ENCODE results near the gene ASAP3.

ASAP3 gene

DNA sequence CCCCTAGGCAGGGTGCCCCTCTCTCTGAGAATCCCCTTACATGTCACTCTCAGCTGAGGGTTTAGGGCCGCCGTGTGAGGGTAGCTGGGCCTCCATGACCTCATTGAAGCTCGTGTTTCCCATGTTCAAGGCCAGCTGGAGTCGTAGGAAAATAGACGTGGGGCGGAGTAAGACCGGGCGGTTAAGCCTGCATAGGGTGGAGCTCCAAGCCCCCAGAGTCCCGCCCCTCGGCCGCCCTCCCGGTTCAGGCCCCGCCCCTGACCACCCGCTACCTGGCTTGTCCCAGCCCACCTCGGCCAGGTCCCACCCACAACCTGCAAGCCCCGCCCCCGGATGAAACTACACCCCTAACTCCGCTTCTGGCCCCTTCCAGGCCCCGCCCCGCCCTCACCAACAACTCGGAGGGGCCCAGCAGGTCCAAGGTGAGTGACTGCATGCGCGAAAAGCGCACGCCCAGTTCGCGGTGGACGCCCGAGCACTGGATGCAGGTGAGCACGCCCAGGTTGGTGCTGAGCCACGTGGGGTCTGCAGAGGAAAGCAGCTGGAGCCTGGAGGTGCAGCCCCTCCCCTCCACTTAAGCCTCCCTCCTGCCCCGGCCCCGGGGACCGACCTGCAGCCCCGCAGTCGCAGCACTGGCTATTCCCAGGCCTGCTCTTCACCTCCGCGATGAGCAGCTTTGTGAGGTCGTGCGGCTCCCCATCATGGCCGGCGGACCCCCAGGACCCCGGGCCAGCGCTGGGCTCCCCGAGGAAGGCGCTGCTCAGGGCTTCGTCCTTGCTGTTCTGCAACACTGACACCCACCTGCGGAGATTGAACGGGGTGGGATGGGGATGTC is 47.2 kb downstream of the ASAP3 start:
- Mint-ChIP-seq H3K9me3 (no peaks in the 10 kb centered on the region), H3K4me3 (no peak overlapping the region), H3K36me3 (ENCODE audit: low read depth) (no peaks in the 10 kb centered on the region), H3K27ac (no peak overlapping the region), H3K27me3 (no peaks in the 10 kb centered on the region), H3K4me1 (no peaks in the 10 kb centered on the region)
- ATAC-seq (no peak), DNase-seq (peak; percentile 40)

DNA sequence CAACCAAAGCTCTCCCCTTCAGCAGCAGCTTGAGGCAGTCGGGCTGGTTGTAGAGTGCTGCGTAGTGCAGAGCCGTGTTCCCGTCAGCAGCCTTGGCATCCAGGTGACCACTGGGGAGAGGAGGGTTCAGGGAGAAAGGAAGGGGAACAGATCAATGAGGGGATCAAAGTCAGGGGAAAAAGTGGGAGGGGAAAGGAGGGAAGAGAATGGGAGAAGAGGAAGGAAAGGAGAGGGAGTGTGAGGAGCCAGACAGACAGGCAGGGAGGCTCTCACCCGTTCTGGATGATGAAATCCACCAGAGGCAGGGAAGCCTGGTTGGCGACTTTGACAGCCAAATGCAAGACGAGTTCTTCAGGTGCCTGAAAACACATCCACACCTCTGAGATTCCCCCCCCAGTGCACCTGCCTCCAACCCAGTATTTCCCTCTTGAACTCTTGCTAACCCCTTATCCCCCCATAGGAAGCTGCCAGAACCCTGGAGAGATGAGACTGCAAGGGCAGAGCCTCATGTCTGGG is 49.7 kb downstream of the ASAP3 start:
- no peaks in the 10 kb centered on the region for H3K27me3 Mint-ChIP-seq
- no peak for DNase-seq
- H3K36me3 Mint-ChIP-seq (ENCODE audit: low read depth): no peaks in the 10 kb centered on the region
- H3K9me3 Mint-ChIP-seq: no peaks in the 10 kb centered on the region
- H3K27ac Mint-ChIP-seq: no peak overlapping the region
- H3K4me1 Mint-ChIP-seq: no peaks in the 10 kb centered on the region
- H3K4me3 Mint-ChIP-seq: no peak overlapping the region
- ATAC-seq: no peak

DNA sequence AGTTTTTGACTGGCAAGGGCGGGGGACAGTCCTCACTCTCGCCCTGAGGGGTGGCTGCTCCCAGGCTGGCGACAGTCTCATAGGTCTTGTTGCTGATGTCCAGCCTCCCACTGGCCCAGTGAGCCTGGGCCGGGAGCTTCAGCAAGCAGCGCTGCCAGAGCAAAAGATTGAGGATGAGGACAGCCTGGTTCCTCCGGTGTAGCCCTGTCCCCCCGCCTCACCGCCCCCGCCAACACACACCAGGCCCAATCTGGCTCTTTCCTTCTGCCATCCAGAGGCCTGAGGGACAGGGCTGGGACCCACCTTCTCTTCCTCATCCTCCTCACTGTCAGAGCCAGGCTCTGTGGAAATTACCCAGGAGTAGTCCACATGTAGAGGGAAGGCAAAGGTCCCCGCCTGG is 50.9 kb downstream of the ASAP3 start:
- no peak for DNase-seq
- Mint-ChIP-seq H3K27ac (no peak overlapping the region), H3K4me3 (no peak overlapping the region), H3K36me3 (ENCODE audit: low read depth) (no peaks in the 10 kb centered on the region), H3K4me1 (no peaks in the 10 kb centered on the region), H3K27me3 (no peaks in the 10 kb centered on the region), H3K9me3 (no peaks in the 10 kb centered on the region)
- no peak for ATAC-seq

DNA sequence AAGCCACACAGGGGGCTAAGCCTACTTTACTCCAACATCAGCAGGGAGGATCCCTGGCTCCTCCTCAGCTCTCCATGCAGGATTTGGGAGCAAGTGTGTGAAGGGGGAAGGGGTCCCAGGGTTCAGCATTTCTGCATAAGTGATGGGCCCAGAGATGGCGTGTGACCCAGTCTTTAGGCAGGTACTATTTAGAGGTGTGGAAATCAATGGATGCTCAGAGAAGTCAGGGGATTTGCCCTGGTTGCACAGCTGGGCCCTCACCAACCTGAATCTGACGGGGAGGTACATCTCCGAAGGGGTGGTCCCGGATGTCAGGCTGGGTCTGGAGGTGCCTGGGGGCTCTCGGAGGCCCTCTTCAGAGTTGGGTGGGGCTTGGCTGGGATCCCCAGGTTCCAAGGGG is 52.5 kb downstream of the ASAP3 start:
- Mint-ChIP-seq H3K36me3 (ENCODE audit: low read depth) (no peaks in the 10 kb centered on the region), H3K9me3 (no peaks in the 10 kb centered on the region), H3K27me3 (peaks cover 3% of the 10 kb centered on the region), H3K27ac (no peak overlapping the region), H3K4me3 (no peak overlapping the region), H3K4me1 (no peaks in the 10 kb centered on the region)
- ATAC-seq (no peak), DNase-seq (no peak)

DNA sequence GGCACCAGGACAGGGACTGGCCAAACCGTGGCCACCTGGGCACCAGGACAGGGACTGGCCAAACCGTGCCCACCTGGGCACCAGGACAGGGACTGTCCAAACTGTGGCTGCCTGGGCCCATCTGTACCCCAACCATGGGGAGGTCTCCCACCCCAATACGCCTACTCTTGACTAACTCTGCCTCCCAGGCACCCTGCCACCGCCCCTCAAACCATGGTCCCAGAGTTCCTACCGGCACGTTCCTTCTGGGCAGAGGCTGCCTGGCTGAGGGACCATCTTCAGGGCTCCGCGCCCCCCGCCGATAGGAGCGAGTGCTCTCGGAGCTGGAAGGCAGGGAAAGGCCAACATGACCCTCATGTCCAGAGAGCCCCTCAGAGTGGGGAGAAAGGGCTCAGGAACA is 53.2 kb downstream of the ASAP3 start:
- ATAC-seq: no peak

DNA sequence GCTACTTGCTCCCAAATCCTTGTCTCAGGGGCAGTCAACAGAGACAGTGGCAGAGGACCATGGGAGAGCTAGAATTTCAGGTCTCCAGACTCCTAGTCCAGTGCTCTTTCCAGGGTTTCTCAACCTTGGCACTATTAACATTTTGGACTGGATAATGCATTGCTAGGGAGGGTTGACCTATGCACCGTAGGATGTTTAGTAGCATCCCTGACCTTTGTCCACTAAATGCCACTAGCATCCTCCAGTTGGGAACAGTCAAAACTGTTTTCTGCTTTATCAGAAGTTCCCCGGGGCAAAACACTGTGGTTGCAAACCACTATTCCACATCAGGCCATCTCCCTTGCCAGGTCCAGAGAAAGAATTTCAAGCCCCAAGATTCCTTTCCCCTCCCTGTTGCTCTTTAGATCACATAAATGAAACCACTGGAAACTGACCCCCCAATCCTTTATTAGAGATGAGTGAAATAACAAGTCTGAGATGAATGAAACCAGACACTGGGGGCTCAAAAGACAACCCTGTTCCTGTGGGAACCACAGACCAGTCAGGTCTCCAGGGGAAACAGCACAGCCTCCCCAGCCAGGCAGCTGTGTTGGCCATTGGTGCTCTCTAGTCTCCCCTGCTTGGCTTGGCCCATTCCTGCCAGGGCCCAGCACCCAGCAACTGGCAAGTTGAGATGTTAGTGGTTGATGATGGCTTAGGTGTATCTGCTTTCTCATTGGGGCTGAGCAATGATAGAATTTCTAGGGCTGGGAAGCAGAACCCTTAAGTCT is 55.7 kb downstream of the ASAP3 start:
- Mint-ChIP-seq H3K27ac (no peak overlapping the region), H3K27me3 (peaks cover 20% of the 10 kb centered on the region), H3K4me1 (peaks cover 11% of the 10 kb centered on the region), H3K9me3 (no peaks in the 10 kb centered on the region), H3K4me3 (no peak overlapping the region), H3K36me3 (ENCODE audit: low read depth) (no peaks in the 10 kb centered on the region)
- DNase-seq (no peak), ATAC-seq (no peak)

More for the DNA sequence above, 53.2 kb downstream of the ASAP3 start:
- Mint-ChIP-seq H3K9me3 (no peaks in the 10 kb centered on the region), H3K4me1 (no peaks in the 10 kb centered on the region), H3K36me3 (ENCODE audit: low read depth) (no peaks in the 10 kb centered on the region), H3K27me3 (peaks cover 8% of the 10 kb centered on the region), H3K27ac (no peak overlapping the region), H3K4me3 (no peak overlapping the region)
- DNase-seq: no peak

DNA sequence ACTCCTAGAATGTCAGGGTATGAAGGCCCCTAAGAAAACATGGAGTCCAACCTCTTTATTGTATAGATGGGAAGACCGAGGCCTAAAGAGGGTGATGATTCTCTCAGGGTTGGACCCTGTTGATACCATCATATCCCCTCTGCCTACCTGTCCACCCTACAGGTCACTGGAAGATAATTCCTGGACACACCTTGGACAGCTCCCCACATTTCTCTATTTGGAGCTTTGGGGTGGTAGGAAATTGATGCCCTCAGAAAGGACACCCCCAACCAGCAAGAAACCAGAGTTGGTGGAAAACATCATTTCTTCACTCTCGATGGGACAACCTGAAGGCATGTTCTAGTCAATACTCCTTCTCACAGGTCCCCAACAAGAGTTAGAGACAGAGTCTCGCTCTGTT is 56.4 kb downstream of the ASAP3 start:
- no peak for DNase-seq
- no peak for ATAC-seq
- Mint-ChIP-seq H3K27ac (no peak overlapping the region), H3K36me3 (ENCODE audit: low read depth) (no peaks in the 10 kb centered on the region), H3K27me3 (peaks cover 23% of the 10 kb centered on the region), H3K4me1 (peaks cover 19% of the 10 kb centered on the region), H3K4me3 (no peak overlapping the region), H3K9me3 (no peaks in the 10 kb centered on the region)

DNA sequence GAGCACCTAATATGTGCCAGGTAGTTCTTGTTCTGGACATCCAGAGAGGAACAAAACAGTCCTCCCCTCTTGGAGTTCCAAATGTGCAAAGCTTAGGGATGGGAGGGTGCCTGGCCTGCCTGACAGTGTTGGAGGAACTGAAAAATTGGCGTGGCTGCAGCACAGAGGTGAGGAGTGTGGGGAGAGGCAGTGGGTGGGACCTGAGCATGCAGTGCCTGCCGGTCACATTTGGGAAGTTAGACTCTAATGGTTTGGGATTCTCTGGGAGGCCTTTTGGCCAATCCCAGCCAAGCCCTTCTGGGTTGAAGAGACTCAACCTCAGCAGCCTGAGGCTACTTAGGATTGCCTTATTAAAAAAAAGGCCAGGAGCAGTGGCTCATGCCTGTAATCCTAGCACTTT is 57.2 kb downstream of the ASAP3 start:
- peaks cover 23% of the 10 kb centered on the region for H3K4me1 Mint-ChIP-seq
- DNase-seq (no peak), ATAC-seq (no peak)
- no peaks in the 10 kb centered on the region for H3K9me3 Mint-ChIP-seq
- H3K27me3 Mint-ChIP-seq: peaks cover 23% of the 10 kb centered on the region
- H3K27ac Mint-ChIP-seq: no peak overlapping the region
- no peak overlapping the region for H3K4me3 Mint-ChIP-seq
- no peaks in the 10 kb centered on the region for H3K36me3 Mint-ChIP-seq (ENCODE audit: low read depth)

DNA sequence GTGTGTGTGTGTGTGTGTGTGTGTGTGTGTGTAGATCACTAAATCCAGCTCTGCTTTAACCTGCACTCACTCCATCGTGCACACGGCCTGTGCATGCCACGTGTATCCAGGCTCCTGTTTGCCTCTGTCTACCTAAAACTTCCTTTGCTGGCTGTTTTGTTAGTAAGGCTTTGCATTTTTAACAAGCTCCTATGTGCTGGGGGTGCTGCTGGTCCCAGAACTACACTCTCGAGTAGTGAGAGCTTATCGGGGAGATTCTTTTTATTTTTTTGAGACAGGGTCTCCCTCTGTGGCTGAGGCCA is 58.8 kb downstream of the ASAP3 start:
- peak overlapping the region; percentile 60 for H3K27ac Mint-ChIP-seq
- H3K27me3 Mint-ChIP-seq: peaks cover 23% of the 10 kb centered on the region
- DNase-seq: no peak

DNA sequence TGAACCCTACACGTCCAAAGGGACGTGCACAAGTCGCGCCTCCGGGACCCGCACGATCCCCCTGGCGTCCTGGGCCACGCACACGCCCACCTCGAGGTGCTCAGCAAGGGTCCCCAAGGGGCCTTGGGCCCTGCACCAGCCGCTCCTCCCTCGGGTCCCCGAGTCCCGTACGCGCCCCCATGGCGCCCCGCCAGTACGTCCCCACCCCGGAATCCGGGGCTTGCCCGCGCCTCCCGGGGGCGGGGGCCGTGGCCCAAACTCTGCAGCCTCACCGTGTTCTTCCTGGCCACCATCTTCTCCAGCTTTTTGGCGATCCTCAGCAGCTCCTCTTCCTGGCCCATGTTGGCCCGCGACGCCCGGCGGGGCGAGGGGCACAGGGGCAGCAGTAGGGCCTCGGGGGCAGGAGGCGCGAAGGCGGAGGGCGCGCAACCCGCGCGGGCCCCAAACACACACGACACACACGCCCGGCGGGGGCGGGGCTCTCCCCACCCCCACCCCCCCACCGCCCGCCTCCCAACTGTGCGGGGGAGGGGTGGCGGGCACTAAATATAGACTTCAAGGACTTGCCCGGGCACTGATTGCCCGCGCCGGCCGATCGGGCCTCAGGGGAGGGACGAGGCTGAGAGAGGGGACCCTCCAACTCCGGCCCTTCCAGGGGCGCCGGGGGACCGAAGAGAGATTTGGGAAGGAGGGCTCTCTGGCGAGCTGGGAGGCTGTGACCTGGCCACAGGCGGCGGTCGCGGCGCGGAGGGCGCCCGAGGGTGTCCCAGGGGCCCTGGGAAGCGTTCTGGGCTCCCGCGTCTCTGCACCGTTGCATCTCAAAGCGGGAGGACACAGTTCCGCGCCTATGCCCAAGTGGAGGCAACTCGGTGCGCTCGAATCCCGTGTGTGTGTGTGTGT is 59.4 kb downstream of the ASAP3 start, which contains the start of gene TCEA3:
TSS of gene TCEA3 (minus strand) at position 456 of the 900 bp plus-strand sequence. CDS start at position 341, 115 bp downstream.
- no peak for ATAC-seq
- Mint-ChIP-seq H3K27me3 (peaks cover 23% of the 10 kb centered on the region), H3K27ac (peak within 1 kb of the TSS; percentile 60), H3K36me3 (ENCODE audit: low read depth) (no peaks in the 10 kb centered on the region), H3K4me1 (peaks cover 23% of the 10 kb centered on the region), H3K9me3 (no peaks in the 10 kb centered on the region), H3K4me3 (peak within 1 kb of the TSS; percentile 75)
- peak; percentile 23 for DNase-seq

More for the DNA sequence above, 58.8 kb downstream of the ASAP3 start:
- no peak for ATAC-seq
- Mint-ChIP-seq H3K4me3 (peak overlapping the region; percentile 20), H3K4me1 (peaks cover 23% of the 10 kb centered on the region), H3K36me3 (ENCODE audit: low read depth) (no peaks in the 10 kb centered on the region), H3K9me3 (no peaks in the 10 kb centered on the region)

DNA sequence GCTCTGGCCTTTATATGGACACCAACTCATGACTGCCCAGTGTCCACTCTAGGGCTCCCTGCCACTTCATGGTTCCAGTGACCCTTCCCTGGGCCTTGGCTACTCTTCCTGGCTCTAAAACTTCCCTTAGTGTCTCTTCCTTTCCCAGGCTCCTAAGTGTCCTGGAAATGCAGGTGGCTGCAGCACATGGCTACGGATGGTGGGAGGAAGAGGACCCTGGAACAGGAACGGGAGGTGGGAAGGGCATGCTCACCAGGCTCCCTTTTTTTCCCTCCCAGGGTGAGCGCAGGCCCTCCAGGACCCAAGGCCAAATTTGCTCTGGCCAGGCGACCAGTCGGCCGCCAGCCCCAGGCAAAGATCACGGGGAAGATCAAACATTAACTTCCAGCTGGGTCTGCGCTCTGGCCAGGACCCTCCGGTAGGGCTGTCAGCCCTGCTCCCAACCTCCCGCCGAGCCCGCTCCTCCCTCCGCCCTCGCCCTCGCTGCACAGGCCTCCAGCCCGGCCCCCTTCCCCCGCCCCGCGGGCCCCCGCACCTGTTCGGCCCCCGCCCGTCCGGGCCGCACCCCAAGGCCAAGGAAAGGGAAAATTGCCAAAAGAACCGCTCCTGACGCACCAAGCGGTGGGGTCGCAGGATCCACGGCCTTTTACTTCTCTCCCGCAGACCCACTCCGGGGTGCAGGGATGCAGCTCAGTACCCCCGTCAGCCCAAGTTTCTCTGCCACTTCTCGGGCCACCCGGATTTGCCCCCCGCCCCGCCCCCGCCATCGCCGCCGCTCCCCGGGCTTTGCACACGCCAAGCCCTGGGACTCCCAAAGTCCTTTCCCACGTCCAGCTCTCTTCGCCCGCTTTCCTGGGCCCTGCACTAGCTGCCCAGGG is 60.3 kb downstream of the ASAP3 start:
- DNase-seq (peak; percentile 6), ATAC-seq (no peak)
- peak overlapping the region; percentile 75 for H3K4me3 Mint-ChIP-seq
- H3K9me3 Mint-ChIP-seq: no peaks in the 10 kb centered on the region
- peaks cover 23% of the 10 kb centered on the region for H3K4me1 Mint-ChIP-seq
- no peak overlapping the region for H3K27ac Mint-ChIP-seq
- H3K27me3 Mint-ChIP-seq: peaks cover 23% of the 10 kb centered on the region
- no peaks in the 10 kb centered on the region for H3K36me3 Mint-ChIP-seq (ENCODE audit: low read depth)

DNA sequence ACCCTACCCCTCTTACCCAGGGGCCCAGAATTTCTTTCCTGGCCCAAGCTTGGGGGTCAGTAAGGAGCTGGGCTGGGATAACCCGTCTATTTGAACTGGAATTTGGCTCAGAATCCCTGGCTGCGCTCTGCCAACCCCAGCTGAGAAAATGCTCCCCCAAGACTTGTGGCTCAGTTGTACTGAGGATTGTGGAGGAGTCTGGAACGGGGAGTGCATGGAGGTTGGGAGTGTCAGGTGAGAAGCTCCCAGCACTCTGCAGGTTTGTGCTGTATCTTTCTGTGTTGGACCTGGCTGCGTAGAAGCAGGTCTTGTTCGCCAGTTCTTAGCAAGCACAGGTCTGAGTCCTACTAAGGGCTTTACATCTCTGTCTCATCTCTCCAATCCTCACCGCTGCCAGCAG is 61.0 kb downstream of the ASAP3 start:
- Mint-ChIP-seq H3K36me3 (ENCODE audit: low read depth) (no peaks in the 10 kb centered on the region), H3K27ac (no peak overlapping the region), H3K27me3 (peaks cover 23% of the 10 kb centered on the region), H3K4me3 (peak overlapping the region; percentile 75), H3K4me1 (peaks cover 23% of the 10 kb centered on the region), H3K9me3 (no peaks in the 10 kb centered on the region)
- ATAC-seq (no peak), DNase-seq (no peak)

DNA sequence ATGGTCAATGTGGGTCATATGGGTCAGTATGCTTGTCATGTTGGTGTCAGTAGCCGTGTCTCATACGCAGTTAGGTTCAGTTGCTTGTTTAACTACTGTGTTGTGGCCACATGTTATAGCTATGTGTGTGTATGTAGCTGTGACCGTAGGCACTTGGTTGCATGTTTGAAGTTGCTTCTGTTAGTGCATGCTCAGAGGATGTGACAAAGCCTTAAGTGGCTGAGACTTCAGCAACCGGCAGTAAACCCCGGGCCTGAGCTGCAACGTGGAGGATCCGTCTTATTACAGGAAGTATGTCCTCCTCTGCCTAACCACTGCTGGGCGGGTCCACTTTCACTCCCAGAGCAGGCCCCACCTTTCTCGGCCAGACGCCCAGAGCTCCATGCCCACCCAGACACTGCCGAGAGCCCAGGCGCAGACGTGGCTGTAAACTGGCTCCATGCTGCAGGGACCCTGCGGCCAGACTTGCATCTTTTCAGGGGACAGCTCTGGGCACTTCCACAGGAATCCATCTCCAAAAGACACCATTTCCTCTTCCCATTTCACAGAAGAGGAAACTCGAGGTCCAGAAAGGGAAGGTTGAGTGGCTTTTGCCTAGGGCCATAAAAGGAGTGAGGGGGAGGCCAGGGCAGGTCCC is 61.6 kb downstream of the ASAP3 start:
- H3K4me1 Mint-ChIP-seq: peaks cover 23% of the 10 kb centered on the region
- H3K4me3 Mint-ChIP-seq: no peak overlapping the region
- peaks cover 23% of the 10 kb centered on the region for H3K27me3 Mint-ChIP-seq
- H3K27ac Mint-ChIP-seq: no peak overlapping the region
- peak; percentile 34 for DNase-seq
- peak; percentile 49 for ATAC-seq
- no peaks in the 10 kb centered on the region for H3K9me3 Mint-ChIP-seq
- no peaks in the 10 kb centered on the region for H3K36me3 Mint-ChIP-seq (ENCODE audit: low read depth)
